IMR-90 (cell line): ENCODE measurements around the gene GPER1. TPM values are rescaled to one million over a fixed set of nuclear protein-coding genes. Genes with fewer than 3 reads are reported as not detected.

Experiments
- ATAC-seq: fragments of 200-7000 bp; cut with Tn5 transposase; 2 replicates; pipeline ENCODE4 v1.9.1; 2020; ENCODE audit warnings: low read depth, mild to moderate bottlenecking, moderate library complexity
- BruUV-seq: library from RNA; stranded (reverse); fragments of 400-500 nt; replicated peaks from 2 replicates; lab custom pipeline; 2021; lab: Mats Ljungman, UMichigan
- CTCF ChIA-PET: fragments of 300-600 bp; formaldehyde crosslinking; extraction: SDS; loops from one replicate; lab custom pipeline; 2021; ENCODE audit warnings: antibody characterized with exemption; lab: Yijun Ruan, JAX
- POLR2A ChIA-PET: fragments of 300-600 bp; sonication (Branson Sonifier 250); formaldehyde crosslinking; loops from one replicate; lab custom pipeline; 2022; ENCODE audit warnings: antibody characterized with exemption; ENCODE audit not compliant: unreplicated experiment; lab: Charles Lee
- DNase-seq: peaks from one replicate; pipeline ENCODE4 v3.0.0; 2013
- H2AFZ ChIP-seq: replicated peaks from 2 replicates; pipeline ENCODE3; 2013; ENCODE audit warnings: low read length, mild to moderate bottlenecking; ENCODE audit not compliant: poor library complexity
- H2AK5ac ChIP-seq: 2 replicates; pipeline ENCODE4 v1.6.1; 2013; ENCODE audit warnings: low read depth, low read length, inconsistent platforms
- H2AK9ac ChIP-seq: replicated peaks from 2 replicates; pipeline ENCODE3; 2013; ENCODE audit warnings: mild to moderate bottlenecking, low read depth, low read length, moderate library complexity; ENCODE audit not compliant: poor library complexity
- H2BK120ac ChIP-seq: 2 replicates; pipeline ENCODE4 v1.6.1; 2013; ENCODE audit warnings: low read depth, low read length, inconsistent platforms
- H2BK15ac ChIP-seq: 3 replicates; pipeline ENCODE4 v1.6.1; 2013; ENCODE audit warnings: low read depth, low read length, inconsistent platforms
- H2BK20ac ChIP-seq: 2 replicates; pipeline ENCODE4 v1.6.1; 2013; ENCODE audit warnings: low read depth, mild to moderate bottlenecking, inconsistent platforms, low read length, moderate library complexity
- H2BK5ac ChIP-seq: 2 replicates; pipeline ENCODE4 v1.6.1; 2013; ENCODE audit warnings: mild to moderate bottlenecking, low read depth, low read length, inconsistent platforms; ENCODE audit not compliant: poor library complexity, severe bottlenecking
- H3K14ac ChIP-seq: replicated peaks from 2 replicates; pipeline ENCODE4 v1.6.1; 2013; ENCODE audit warnings: low read depth, low read length, inconsistent platforms
- H3K18ac ChIP-seq: 2 replicates; pipeline ENCODE4 v1.6.1; 2013; ENCODE audit warnings: low read depth, low read length, control low read depth
- H3K23ac ChIP-seq: 2 replicates; pipeline ENCODE4 v1.6.1; 2013; ENCODE audit warnings: low read depth, low read length, inconsistent platforms
- H3K27ac ChIP-seq: 2 replicates; pipeline ENCODE4 v1.5.1; 2013; ENCODE audit warnings: mild to moderate bottlenecking, control low read depth, low read length; ENCODE audit not compliant: insufficient read depth
- H3K27me3 ChIP-seq: 2 replicates; pipeline ENCODE4 v1.6.1; 2013; ENCODE audit warnings: low read length; ENCODE audit not compliant: control insufficient read depth, insufficient read depth
- H3K36me3 ChIP-seq: 2 replicates; pipeline ENCODE4 v1.6.1; 2013; ENCODE audit warnings: low read length, mixed read lengths; ENCODE audit not compliant: control insufficient read depth, insufficient read depth
- H3K4ac ChIP-seq: 2 replicates; pipeline ENCODE4 v1.6.1; 2013; ENCODE audit warnings: low read depth, low read length, inconsistent platforms
- H3K4me1 ChIP-seq: 2 replicates; pipeline ENCODE4 v1.6.1; 2013; ENCODE audit warnings: low read length, mixed read lengths; ENCODE audit not compliant: control insufficient read depth, insufficient read depth
- H3K4me2 ChIP-seq: 2 replicates; pipeline ENCODE4 v1.6.1; 2013; ENCODE audit warnings: low read depth, mild to moderate bottlenecking, control low read depth, low read length, moderate library complexity
- H3K4me3 ChIP-seq: 2 replicates; pipeline ENCODE4 v1.5.1; 2013; ENCODE audit warnings: low read depth, mild to moderate bottlenecking, control low read depth, low read length, moderate library complexity; ENCODE audit not compliant: insufficient read depth
- H3K56ac ChIP-seq: 2 replicates; pipeline ENCODE4 v1.6.1; 2013; ENCODE audit warnings: low read length, inconsistent platforms; ENCODE audit not compliant: insufficient read depth; ENCODE audit errors: extremely low read depth
- H3K79me1 ChIP-seq, 2 experiments: 2 replicates each; pipeline ENCODE4 v1.6.1; 2013; ENCODE audit warnings: low read length in 2 of 2, inconsistent platforms in 1 of 2, low read depth in 1 of 2
- H3K9ac ChIP-seq: 2 replicates; pipeline ENCODE4 v1.6.1; 2013; ENCODE audit warnings: low read depth, low read length, control low read depth
- H3K9me1 ChIP-seq: 2 replicates; pipeline ENCODE4 v1.6.1; 2013; ENCODE audit warnings: low read length, inconsistent platforms; ENCODE audit not compliant: insufficient read depth
- H3K9me3 ChIP-seq: 2 replicates; pipeline ENCODE4 v1.6.1; 2013; ENCODE audit warnings: low read length; ENCODE audit not compliant: control insufficient read depth, insufficient read depth
- H4K20me1 ChIP-seq: 2 replicates; pipeline ENCODE4 v1.6.1; 2013; ENCODE audit warnings: low read length, inconsistent platforms; ENCODE audit not compliant: insufficient read depth
- H4K5ac ChIP-seq: 2 replicates; pipeline ENCODE4 v1.6.1; 2013; ENCODE audit warnings: mild to moderate bottlenecking, low read depth, low read length, control low read depth
- H4K8ac ChIP-seq, 2 experiments: 2 replicates each; pipeline ENCODE4 v1.6.1; 2013; ENCODE audit warnings: low read depth in 2 of 2, low read length in 2 of 2, control low read depth in 1 of 2, inconsistent platforms in 1 of 2
- H4K91ac ChIP-seq: 2 replicates; pipeline ENCODE4 v1.6.1; 2013; ENCODE audit warnings: low read depth, low read length, inconsistent platforms; ENCODE audit not compliant: insufficient read depth
- CEBPB ChIP-seq: IDR thresholded peaks from 2 replicates; pipeline ENCODE4 v1.6.1; 2012; ENCODE audit warnings: low read depth, low read length, improper control_type of control experiment
- FOS ChIP-seq: fragments of 150-350 bp; IDR thresholded peaks from 2 replicates; pipeline ENCODE4 v1.6.1; 2016; ENCODE audit warnings: low read depth, low read length
- MXI1 ChIP-seq: IDR thresholded peaks from 2 replicates; pipeline ENCODE4 v1.6.1; 2012; ENCODE audit warnings: low read depth, mild to moderate bottlenecking, low read length, moderate library complexity, borderline replicate concordance
- POLR2A ChIP-seq: IDR thresholded peaks from 2 replicates; pipeline ENCODE4 v1.6.1; 2012; ENCODE audit warnings: mild to moderate bottlenecking, low read depth, low read length
- RAD21 ChIP-seq: IDR thresholded peaks from 2 replicates; pipeline ENCODE4 v1.6.1; 2012; ENCODE audit warnings: low read length, improper control_type of control experiment
- RCOR1 ChIP-seq: IDR thresholded peaks from 2 replicates; pipeline ENCODE4 v1.6.1; 2012; ENCODE audit warnings: mild to moderate bottlenecking, low read length, improper control_type of control experiment; ENCODE audit not compliant: insufficient replicate concordance
- RFX5 ChIP-seq: IDR thresholded peaks from 2 replicates; pipeline ENCODE4 v1.8.0; 2012; ENCODE audit warnings: low read depth, mild to moderate bottlenecking, low read length, moderate library complexity
- WGBS, 2 experiments: methylation state at CpG; one replicate each; pipeline versions ENCODE4 v1.1.5 to v1.1.7; 2013; ENCODE audit warnings: missing lambda C conversion rate in 2 of 2; ENCODE audit not compliant: insufficient read length in 1 of 2; ENCODE audit errors: extremely low coverage in 2 of 2; 5-methylcytosine and 5-hydroxymethylcytosine counted together
- dilution Hi-C: fragments of 300-500 bp; cut with HindIII; formaldehyde crosslinking; loops from one replicate; pipeline ENCODE4 v1.14.3; 2018; ENCODE audit warnings: low sequenced_read_pairs; ENCODE audit not compliant: unreplicated experiment
- in situ Hi-C: fragments of 300-500 bp; cut with MboI; formaldehyde crosslinking; loops from 3 replicates; pipeline ENCODE4 v1.14.3; 2019; ENCODE audit warnings: low sequenced_read_pairs, inconsistent platforms, mixed read lengths
- intact Hi-C: fragments of 100-400 bp; cut with micrococcal nuclease; formaldehyde crosslinking; loops from 2 replicates; pipeline ENCODE4 v1.10.0; 2022
- polyA plus RNA-seq, 3 experiments: library from polyadenylated mRNA; depleted of rRNA; stranded (reverse); fragments of >200 nt; gene quantifications; 2 replicates each; pipeline ENCODE4 v1.2.3, GENCODE V29; 2012; ENCODE audit warnings: low replicate concordance in 1 of 3
- total RNA-seq: library from RNA; depleted of rRNA; stranded (reverse); fragments of >200 nt; gene quantifications from 2 replicates; pipeline ENCODE4 v1.2.3, GENCODE V29; 2012
- TF ChIP-seq, protein P1 (sequence below): fragments of 150-350 bp; IDR thresholded peaks from 2 replicates; pipeline ENCODE4 v1.6.1; 2017; ENCODE audit warnings: mild to moderate bottlenecking, antibody characterized with exemption, low read length, low read depth
- TF ChIP-seq, protein P2 (sequence below): fragments of 150-350 bp; IDR thresholded peaks from 2 replicates; pipeline ENCODE4 v1.6.1; 2016; ENCODE audit warnings: low read depth, mild to moderate bottlenecking, low read length, moderate library complexity, borderline replicate concordance

Gene GPER1
- total and polyA plus RNA-seq, 2 of the 4 experiments (the other 2 are of a cell fraction): 2.0 to 5.8 TPM

DNA sequence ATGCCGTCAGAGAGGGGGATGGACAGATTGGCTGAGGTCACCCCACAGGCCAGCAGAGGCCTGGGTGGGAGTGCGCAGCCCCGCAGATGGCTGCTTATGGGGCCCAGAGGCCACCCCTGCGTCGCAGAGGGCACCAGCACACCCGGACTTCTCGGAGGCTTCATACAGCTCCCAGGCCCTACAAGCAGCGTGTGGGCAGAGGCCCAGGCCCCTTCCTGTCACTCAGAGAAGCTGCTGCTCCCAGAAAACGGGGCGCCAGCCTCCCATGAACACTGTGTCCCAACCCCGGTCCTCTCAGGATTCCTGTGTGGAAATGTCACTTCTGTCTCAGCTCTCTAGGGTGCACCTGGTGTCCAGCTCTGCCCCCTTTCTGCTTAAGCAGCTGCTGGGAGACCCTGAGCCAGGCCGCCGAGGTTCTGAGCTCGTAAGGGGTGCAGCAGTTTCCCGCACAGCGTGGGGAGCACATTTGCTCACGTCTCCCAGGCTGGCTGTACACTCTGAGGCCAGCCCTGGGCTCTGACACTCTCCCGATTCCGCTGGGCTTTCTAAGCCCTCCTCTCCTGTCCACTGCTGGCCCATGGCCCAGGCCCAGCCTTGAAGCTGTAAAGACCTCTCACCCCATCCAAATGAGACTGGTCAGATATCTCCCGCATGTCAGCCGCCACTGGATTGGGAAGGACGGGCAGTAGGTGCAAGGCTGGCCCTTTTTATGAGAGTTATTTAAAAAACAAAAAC is 36.8 kb upstream of the GPER1 start (continued):
- TF ChIP-seq, protein P1, sequence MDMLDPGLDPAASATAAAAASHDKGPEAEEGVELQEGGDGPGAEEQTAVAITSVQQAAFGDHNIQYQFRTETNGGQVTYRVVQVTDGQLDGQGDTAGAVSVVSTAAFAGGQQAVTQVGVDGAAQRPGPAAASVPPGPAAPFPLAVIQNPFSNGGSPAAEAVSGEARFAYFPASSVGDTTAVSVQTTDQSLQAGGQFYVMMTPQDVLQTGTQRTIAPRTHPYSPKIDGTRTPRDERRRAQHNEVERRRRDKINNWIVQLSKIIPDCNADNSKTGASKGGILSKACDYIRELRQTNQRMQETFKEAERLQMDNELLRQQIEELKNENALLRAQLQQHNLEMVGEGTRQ: no peak

DNA sequence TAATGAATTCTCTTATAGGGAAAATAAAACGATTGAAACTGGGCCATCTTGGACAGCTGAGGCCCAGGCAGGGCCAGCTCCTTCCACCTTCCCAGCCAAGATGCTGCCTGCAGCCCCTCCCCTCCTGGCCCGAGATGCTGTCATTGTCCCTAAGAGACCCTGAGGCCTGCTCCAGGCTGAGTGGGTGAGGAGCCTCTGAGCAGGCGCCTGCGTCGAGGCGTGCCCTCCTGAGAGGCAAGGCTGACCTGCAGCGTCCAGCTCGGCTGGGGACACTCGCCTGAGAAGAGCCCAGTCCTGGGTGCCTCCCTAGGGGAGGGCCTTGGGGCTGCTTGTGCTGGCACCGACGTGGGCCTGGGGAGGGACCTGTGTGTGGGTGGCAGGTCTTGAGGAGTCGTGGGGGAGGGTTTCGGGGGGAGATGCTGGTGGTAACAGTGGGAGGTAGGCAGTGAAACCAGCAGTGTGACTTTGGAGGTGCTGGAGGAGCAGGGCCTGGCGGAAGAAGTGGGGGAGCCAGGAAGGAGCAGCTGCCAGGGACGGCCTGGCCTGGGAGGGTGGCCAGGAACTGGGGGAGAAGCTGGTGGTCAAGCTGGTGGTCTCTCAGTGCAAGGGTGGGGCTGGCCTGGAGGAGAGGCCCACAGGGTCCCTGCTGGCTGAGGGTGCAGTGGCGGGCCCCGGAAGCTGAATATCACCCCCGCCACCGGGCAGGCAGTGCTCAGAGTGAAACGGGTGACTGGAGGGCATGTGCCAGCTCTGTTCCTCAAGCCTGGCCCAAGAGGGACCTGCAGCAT is 35.7 kb upstream of the GPER1 start:
- in situ Hi-C loops (no loop called here), dilution Hi-C loops (no loop called here)
- H4K20me1 ChIP-seq: peaks cover 36% of the 10 kb centered on the region

More for the DNA sequence above, 35.7 kb upstream of the GPER1 start:
- Histone ChIP-seq H3K18ac (no peak overlapping the region), H3K79me1 (peaks cover 3 to 8% of the 10 kb centered on the region in 2 experiments; a peak in 1 of 4 replicates), H2AK5ac (no peak overlapping the region), H4K5ac (no peak overlapping the region), H3K36me3 (peaks cover under 1% of the 10 kb centered on the region; the same call in 1 of the 2 replicates), H3K56ac (no peak overlapping the region), H2BK120ac (no peak overlapping the region), H3K27me3 (no peaks in the 10 kb centered on the region), H3K14ac (no peak overlapping the region), H2AK9ac (no peak overlapping the region), H3K27ac (no peak overlapping the region), H3K9me1 (no peaks in the 10 kb centered on the region; the same call in 1 of the 2 replicates), H3K4ac (no peak overlapping the region), H3K9ac (no peak overlapping the region), H3K4me2 (no peak overlapping the region), H2BK5ac (no peak overlapping the region), H3K4me3 (no peak overlapping the region), H3K9me3 (no peaks in the 10 kb centered on the region), H2BK20ac (no peak overlapping the region), H4K91ac (no peak overlapping the region), H2AFZ (no peak overlapping the region), H4K8ac (no peak overlapping the region), H2BK15ac (no peak overlapping the region), H3K4me1 (no peaks in the 10 kb centered on the region; the same call in 1 of the 2 replicates), H3K23ac (no peak overlapping the region)
- ChIA-PET POLR2A (no interaction called here), CTCF (interaction anchor here (1.4 kb wide), 1 partner anchor 13 kb away, joined by 3 read pairs; no protein-coding TSS in a partner anchor)
- TF ChIP-seq CEBPB (no peak), RFX5 (no peak), RCOR1 (no peak), MXI1 (no peak), FOS (no peak), POLR2A (no peak), RAD21 (no peak)
- TF ChIP-seq, protein P2, sequence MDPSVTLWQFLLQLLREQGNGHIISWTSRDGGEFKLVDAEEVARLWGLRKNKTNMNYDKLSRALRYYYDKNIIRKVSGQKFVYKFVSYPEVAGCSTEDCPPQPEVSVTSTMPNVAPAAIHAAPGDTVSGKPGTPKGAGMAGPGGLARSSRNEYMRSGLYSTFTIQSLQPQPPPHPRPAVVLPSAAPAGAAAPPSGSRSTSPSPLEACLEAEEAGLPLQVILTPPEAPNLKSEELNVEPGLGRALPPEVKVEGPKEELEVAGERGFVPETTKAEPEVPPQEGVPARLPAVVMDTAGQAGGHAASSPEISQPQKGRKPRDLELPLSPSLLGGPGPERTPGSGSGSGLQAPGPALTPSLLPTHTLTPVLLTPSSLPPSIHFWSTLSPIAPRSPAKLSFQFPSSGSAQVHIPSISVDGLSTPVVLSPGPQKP: no peak
- TF ChIP-seq, protein P1: no peak
- intact Hi-C loops: no loop called here
- no TSS peak for BruUV-seq
- no peak for ATAC-seq
- 83% methylated on average over 7 of the region's 20 CpGs; no CpG with 5 or more reads in 1 of the 2 experiments for WGBS, 2 experiments
- no peak for DNase-seq
